Measurements from ENCODE around the gene SNAP91. TPM values are rescaled to one million over a fixed set of nuclear protein-coding genes. Genes with fewer than 3 reads are reported as not detected.
"Not testable (repeated sequence)": the region's sequence is repeated elsewhere in the genome, so short reads cannot be mapped to it uniquely, and the experiment has no call there.

The SNAP91 gene
- total RNA-seq, 1 donor from 2014 or later, result 3.4 TPM

DNA sequence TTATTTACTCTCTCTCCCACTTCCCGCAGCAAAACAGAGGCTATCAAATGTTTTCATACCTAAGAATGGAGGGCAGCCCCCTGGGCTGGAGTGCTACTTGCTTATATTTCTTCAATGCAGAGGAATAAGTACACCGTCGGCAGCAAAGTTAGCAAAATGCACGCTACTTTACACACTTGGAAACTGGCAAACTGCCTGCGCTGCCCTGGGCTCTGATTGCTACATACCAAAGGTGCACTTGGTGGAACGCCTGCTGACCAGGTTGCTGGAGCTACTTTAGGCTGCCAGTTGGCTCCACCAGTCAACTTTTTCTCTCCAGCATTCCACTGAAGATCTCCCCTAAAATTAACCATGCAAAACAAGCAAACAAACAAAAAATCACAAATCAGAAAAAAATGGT lies 134.1 kb downstream of the SNAP91 start:
- TF ChIP-seq, protein P1, sequence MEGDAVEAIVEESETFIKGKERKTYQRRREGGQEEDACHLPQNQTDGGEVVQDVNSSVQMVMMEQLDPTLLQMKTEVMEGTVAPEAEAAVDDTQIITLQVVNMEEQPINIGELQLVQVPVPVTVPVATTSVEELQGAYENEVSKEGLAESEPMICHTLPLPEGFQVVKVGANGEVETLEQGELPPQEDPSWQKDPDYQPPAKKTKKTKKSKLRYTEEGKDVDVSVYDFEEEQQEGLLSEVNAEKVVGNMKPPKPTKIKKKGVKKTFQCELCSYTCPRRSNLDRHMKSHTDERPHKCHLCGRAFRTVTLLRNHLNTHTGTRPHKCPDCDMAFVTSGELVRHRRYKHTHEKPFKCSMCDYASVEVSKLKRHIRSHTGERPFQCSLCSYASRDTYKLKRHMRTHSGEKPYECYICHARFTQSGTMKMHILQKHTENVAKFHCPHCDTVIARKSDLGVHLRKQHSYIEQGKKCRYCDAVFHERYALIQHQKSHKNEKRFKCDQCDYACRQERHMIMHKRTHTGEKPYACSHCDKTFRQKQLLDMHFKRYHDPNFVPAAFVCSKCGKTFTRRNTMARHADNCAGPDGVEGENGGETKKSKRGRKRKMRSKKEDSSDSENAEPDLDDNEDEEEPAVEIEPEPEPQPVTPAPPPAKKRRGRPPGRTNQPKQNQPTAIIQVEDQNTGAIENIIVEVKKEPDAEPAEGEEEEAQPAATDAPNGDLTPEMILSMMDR (conservative IDR thresholded peaks at IDR 0.05), result no peak
- Mint-ChIP-seq H3K36me3 (peaks cover 4% of the 10 kb centered on the region), H3K4me3 (no peak overlapping the region), H3K4me1 (ENCODE audit: unreplicated experiment) (no peaks in the 10 kb centered on the region), H3K27ac (no peak overlapping the region), H3K9me3 (no peaks in the 10 kb centered on the region), H3K27me3 (no peaks in the 10 kb centered on the region)
- no peak for DNase-seq (ENCODE audit: extremely low spot score, unreplicated experiment)

DNA sequence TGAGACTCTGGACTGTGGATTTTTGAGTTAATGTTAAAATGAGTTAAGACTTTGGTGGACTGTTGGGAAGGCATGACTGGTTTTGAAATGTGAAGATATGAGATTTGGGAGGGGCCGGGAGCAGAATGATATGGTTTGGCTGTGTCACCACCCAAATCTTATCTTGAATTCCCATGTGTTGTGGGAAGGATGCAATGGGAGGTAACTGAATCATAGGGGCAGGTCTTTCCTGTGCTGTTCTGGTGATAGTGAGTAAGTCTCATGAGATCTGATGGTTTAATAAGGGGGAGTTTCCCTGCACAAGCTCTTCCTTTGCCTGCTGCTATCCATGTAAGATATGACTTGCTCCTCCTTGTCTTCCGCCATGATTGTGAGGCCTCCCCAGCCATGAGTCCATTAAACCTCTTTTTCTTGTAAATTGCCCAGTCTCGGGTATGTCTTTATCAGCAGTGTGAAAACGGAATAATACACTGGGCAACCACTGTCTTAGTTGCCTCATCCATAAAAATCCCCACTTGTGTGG lies 137.2 kb downstream of the SNAP91 start:
- not testable (repeated sequence) for H3K4me1 Mint-ChIP-seq (ENCODE audit: unreplicated experiment); H3K27ac Mint-ChIP-seq; H3K4me3 Mint-ChIP-seq; H3K9me3 Mint-ChIP-seq; H3K36me3 Mint-ChIP-seq; DNase-seq (ENCODE audit: extremely low spot score, unreplicated experiment); H3K27me3 Mint-ChIP-seq

DNA sequence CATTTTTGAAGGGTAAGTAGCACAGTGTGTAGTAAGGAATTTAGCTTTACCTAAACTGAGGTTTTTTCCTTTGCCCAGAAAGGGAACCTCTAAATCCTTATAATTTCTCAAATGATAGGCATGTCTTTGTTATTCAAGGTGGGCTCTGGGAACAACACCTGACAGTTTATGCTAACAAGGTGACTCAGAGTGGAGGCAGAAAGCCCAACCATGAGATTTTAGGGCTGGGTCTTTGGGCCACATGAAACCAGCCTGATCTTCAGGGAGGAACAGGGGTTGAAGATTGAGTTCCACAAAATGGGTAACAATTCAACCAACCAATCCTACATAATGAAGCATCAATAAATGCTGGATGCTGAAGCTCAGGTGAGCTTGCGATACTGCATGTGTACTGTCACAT lies 149.9 kb downstream of the SNAP91 start:
- TF ChIP-seq, protein P1 (conservative IDR thresholded peaks at IDR 0.05), result no peak
- H3K27me3 Mint-ChIP-seq, result no peaks in the 10 kb centered on the region
- no peak overlapping the region for H3K27ac Mint-ChIP-seq
- no peaks in the 10 kb centered on the region for H3K9me3 Mint-ChIP-seq
- DNase-seq (ENCODE audit: extremely low spot score, unreplicated experiment), result no peak
- H3K4me1 Mint-ChIP-seq (ENCODE audit: unreplicated experiment), result no peaks in the 10 kb centered on the region
- H3K36me3 Mint-ChIP-seq, result no peaks in the 10 kb centered on the region
- no peak overlapping the region for H3K4me3 Mint-ChIP-seq

DNA sequence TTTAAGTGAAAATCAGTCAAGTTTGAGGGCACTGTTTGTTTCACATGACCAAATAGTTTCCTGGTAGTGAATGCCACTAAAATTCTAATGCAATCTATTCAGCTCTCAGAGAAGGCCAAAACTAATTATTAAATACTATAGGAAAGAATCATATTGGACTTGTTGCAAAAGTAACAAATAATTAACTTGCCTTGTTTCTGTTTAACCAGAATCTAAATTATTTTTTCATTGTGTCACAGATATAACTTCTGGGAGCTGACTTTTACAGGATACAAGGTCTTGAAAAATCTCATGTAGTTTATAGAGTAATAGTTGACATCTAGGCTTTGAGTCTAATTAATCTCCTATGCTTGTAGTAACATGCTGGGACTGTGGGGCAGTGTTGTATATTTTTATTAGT lies 152.0 kb downstream of the SNAP91 start:
- DNase-seq (ENCODE audit: extremely low spot score, unreplicated experiment), result no peak
- Mint-ChIP-seq H3K4me3 (no peak overlapping the region), H3K36me3 (no peaks in the 10 kb centered on the region), H3K4me1 (ENCODE audit: unreplicated experiment) (no peaks in the 10 kb centered on the region), H3K9me3 (no peaks in the 10 kb centered on the region), H3K27ac (no peak overlapping the region), H3K27me3 (no peaks in the 10 kb centered on the region)
- TF ChIP-seq, protein P1 (conservative IDR thresholded peaks at IDR 0.05), result no peak

DNA sequence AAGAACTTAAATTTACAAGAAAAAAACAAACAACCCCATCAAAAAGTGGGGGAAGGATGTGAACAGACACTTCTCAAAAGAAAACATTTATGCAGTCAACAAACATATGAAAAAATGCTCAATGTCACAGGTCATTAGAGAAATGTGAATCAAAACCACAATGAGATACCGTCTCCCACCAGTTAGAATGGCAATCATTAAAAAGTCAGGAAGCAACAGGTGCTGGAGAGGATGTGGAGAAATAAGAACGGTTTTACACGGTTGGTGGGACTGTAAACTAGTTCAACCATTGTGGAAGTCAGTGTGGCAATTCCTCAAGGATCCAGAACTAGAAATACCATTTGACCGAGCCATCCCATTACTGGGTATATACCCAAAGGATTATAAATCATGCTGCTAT lies 157.2 kb downstream of the SNAP91 start:
- H3K36me3 Mint-ChIP-seq; DNase-seq (ENCODE audit: extremely low spot score, unreplicated experiment); H3K4me1 Mint-ChIP-seq (ENCODE audit: unreplicated experiment); H3K27me3 Mint-ChIP-seq; H3K4me3 Mint-ChIP-seq; H3K27ac Mint-ChIP-seq; H3K9me3 Mint-ChIP-seq: not testable (repeated sequence)

DNA sequence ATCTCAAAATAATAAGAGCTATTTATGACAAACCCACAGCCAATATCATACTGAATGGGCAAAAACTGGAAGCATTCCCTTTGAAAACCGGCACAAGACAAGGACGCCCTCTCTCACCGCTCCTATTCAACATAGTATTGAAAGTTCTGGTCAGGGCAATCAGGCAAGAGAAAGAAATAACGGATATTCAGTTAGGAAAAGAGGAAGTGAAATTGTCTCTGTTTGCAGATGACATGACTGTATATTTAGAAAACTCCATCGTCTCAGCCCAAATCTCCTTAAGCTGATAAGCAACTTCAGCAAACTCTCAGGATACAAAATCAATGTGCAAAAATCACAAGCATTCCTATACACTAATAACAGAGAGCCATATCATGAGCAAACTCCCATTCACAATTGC lies 158.4 kb downstream of the SNAP91 start:
- H3K27ac Mint-ChIP-seq; H3K4me1 Mint-ChIP-seq (ENCODE audit: unreplicated experiment); H3K36me3 Mint-ChIP-seq; H3K27me3 Mint-ChIP-seq; H3K4me3 Mint-ChIP-seq; DNase-seq (ENCODE audit: extremely low spot score, unreplicated experiment); H3K9me3 Mint-ChIP-seq: not testable (repeated sequence)

DNA sequence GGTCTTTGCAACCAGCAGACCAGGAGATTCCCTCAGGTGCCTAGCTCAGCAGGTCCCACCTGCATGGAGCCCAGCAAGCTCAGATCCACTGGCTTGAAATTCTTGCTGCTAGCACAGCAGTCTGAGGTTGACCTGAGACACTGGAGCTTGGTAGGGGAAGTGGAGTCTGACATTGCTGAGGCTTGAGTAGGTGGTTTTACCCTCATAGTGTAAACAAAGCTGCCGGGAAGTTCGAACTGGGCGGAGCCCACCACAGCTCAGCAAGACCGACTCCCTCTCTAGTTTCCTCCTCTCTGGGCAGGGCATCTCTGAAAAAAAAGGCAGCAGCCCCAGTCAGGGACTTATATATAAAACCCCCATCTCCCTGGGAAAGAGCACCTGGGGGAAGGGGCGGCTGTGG lies 162.3 kb downstream of the SNAP91 start:
- DNase-seq (ENCODE audit: extremely low spot score, unreplicated experiment), result no peak
- no peaks in the 10 kb centered on the region for H3K4me1 Mint-ChIP-seq (ENCODE audit: unreplicated experiment)
- no peak overlapping the region for H3K4me3 Mint-ChIP-seq
- H3K9me3 Mint-ChIP-seq, result no peaks in the 10 kb centered on the region
- TF ChIP-seq, protein P1 (conservative IDR thresholded peaks at IDR 0.05), result no peak
- no peaks in the 10 kb centered on the region for H3K36me3 Mint-ChIP-seq
- no peaks in the 10 kb centered on the region for H3K27me3 Mint-ChIP-seq
- no peak overlapping the region for H3K27ac Mint-ChIP-seq

Measured in type B pancreatic cell (in vitro differentiated cells).